ENCODE data around the gene PSG6.

DNA sequence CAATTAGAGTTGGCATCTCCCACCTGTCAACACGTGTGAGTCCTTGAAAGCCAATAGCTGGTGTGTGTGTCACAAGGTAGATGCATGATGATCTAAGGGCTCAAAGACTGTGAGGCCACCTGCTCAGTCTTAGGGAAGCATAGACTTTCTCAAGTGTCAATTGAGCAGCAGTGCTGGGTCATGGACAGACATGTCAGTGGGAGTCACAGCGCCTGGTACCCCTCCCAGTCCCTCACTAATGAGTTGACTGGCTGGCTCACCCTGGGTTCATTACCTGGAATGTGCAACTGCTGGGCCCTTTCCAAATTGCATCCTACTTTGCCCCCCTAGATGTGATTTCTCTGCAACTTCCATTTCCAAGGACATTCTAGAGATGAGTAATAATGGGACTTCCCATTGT lies 9.1 kb upstream of the PSG6 start:
- TF ChIP-seq, protein P1, sequence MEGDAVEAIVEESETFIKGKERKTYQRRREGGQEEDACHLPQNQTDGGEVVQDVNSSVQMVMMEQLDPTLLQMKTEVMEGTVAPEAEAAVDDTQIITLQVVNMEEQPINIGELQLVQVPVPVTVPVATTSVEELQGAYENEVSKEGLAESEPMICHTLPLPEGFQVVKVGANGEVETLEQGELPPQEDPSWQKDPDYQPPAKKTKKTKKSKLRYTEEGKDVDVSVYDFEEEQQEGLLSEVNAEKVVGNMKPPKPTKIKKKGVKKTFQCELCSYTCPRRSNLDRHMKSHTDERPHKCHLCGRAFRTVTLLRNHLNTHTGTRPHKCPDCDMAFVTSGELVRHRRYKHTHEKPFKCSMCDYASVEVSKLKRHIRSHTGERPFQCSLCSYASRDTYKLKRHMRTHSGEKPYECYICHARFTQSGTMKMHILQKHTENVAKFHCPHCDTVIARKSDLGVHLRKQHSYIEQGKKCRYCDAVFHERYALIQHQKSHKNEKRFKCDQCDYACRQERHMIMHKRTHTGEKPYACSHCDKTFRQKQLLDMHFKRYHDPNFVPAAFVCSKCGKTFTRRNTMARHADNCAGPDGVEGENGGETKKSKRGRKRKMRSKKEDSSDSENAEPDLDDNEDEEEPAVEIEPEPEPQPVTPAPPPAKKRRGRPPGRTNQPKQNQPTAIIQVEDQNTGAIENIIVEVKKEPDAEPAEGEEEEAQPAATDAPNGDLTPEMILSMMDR (IDR thresholded peaks at IDR 0.05; ENCODE audit: insufficient read depth, low read length), result no peak
- no peak for TF ChIP-seq GABPA (IDR thresholded peaks at IDR 0.05; ENCODE audit: low read depth)
- TF ChIP-seq POLR2AphosphoS5 (IDR thresholded peaks at IDR 0.05; ENCODE audit: low read depth), result no peak
- TF ChIP-seq, protein P2, sequence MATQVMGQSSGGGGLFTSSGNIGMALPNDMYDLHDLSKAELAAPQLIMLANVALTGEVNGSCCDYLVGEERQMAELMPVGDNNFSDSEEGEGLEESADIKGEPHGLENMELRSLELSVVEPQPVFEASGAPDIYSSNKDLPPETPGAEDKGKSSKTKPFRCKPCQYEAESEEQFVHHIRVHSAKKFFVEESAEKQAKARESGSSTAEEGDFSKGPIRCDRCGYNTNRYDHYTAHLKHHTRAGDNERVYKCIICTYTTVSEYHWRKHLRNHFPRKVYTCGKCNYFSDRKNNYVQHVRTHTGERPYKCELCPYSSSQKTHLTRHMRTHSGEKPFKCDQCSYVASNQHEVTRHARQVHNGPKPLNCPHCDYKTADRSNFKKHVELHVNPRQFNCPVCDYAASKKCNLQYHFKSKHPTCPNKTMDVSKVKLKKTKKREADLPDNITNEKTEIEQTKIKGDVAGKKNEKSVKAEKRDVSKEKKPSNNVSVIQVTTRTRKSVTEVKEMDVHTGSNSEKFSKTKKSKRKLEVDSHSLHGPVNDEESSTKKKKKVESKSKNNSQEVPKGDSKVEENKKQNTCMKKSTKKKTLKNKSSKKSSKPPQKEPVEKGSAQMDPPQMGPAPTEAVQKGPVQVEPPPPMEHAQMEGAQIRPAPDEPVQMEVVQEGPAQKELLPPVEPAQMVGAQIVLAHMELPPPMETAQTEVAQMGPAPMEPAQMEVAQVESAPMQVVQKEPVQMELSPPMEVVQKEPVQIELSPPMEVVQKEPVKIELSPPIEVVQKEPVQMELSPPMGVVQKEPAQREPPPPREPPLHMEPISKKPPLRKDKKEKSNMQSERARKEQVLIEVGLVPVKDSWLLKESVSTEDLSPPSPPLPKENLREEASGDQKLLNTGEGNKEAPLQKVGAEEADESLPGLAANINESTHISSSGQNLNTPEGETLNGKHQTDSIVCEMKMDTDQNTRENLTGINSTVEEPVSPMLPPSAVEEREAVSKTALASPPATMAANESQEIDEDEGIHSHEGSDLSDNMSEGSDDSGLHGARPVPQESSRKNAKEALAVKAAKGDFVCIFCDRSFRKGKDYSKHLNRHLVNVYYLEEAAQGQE (IDR thresholded peaks at IDR 0.05; ENCODE audit: insufficient replicate concordance, low read depth), result no peak
